PC-3 (cell line): Measurements from ENCODE around the gene ETNK1.

ENCODE experiments used
- EZH2 ChIP-seq: fragments of 300-600 bp; sonication (generic); IDR thresholded peaks from one replicate; pipeline ENCODE4 v1.6.1; 2017; ENCODE audit warnings: antibody characterized with exemption, mild to moderate bottlenecking, low read length; ENCODE audit not compliant: unreplicated experiment
- EZH2phosphoT487 ChIP-seq: fragments of 300-600 bp; sonication (generic); IDR thresholded peaks from 2 replicates; pipeline ENCODE4 v1.6.1; 2018; ENCODE audit warnings: mild to moderate bottlenecking, antibody characterized with exemption, low read length, borderline replicate concordance
- TF ChIP-seq, protein P1 (sequence below): fragments of 300-600 bp; sonication (generic); conservative IDR thresholded peaks from 2 replicates; pipeline ENCODE4 v1.5.1; 2017; ENCODE audit warnings: antibody characterized with exemption, low read depth, mild to moderate bottlenecking, low read length

DNA sequence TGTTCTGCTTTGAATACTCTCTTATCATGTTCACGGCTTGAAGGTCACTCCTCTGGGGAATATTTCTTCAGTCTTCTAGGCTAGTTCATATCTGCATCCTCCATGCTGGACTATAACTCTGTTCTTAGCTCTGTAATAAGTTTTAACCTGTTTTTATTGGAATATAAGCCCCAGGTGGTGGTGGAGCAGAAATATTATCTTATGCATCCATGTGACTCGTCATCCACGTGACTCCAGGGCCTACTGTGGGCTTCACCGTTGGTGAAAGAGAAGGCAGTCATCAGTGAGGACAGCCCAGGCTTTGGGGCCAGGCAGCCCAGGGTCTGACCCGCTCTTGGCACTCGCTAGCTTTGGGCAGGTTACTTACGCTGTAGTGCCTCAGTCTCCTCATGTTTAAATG is 87.1 kb downstream of the ETNK1 start:
- TF ChIP-seq EZH2: no peak
- TF ChIP-seq, protein P1, sequence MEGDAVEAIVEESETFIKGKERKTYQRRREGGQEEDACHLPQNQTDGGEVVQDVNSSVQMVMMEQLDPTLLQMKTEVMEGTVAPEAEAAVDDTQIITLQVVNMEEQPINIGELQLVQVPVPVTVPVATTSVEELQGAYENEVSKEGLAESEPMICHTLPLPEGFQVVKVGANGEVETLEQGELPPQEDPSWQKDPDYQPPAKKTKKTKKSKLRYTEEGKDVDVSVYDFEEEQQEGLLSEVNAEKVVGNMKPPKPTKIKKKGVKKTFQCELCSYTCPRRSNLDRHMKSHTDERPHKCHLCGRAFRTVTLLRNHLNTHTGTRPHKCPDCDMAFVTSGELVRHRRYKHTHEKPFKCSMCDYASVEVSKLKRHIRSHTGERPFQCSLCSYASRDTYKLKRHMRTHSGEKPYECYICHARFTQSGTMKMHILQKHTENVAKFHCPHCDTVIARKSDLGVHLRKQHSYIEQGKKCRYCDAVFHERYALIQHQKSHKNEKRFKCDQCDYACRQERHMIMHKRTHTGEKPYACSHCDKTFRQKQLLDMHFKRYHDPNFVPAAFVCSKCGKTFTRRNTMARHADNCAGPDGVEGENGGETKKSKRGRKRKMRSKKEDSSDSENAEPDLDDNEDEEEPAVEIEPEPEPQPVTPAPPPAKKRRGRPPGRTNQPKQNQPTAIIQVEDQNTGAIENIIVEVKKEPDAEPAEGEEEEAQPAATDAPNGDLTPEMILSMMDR: no peak
- no peak for TF ChIP-seq EZH2phosphoT487
